Endothelial cell (in vitro differentiated cells): ENCODE results near the gene CRTC2. TPM values are rescaled to one million over a fixed set of nuclear protein-coding genes. Genes with fewer than 3 reads are reported as not detected.
"Not testable (repeated sequence)": the region's sequence is repeated elsewhere in the genome, so short reads cannot be mapped to it uniquely, and the experiment has no call there.

ENCODE experiments used
- DNase-seq: peaks from one replicate; pipeline ENCODE4 v3.0.0; 2021; ENCODE audit warnings: low spot score
- H3K27ac Mint-ChIP-seq: one replicate; pipeline ENCODE4 v1.8.0; 2021; ENCODE audit warnings: mixed read lengths, inconsistent platforms; ENCODE audit not compliant: unreplicated experiment
- H3K27me3 Mint-ChIP-seq: one replicate; pipeline ENCODE4 v1.8.0; 2021; ENCODE audit warnings: mild to moderate bottlenecking, moderate library complexity, mixed read lengths, inconsistent platforms; ENCODE audit not compliant: unreplicated experiment
- H3K36me3 Mint-ChIP-seq: one replicate; pipeline ENCODE4 v1.8.0; 2021; ENCODE audit warnings: mild to moderate bottlenecking, low read depth, mixed read lengths, inconsistent platforms; ENCODE audit not compliant: unreplicated experiment
- H3K4me1 Mint-ChIP-seq: one replicate; pipeline ENCODE4 v1.8.0; 2021; ENCODE audit warnings: mild to moderate bottlenecking, mixed read lengths, inconsistent platforms; ENCODE audit not compliant: unreplicated experiment
- H3K4me3 Mint-ChIP-seq: one replicate; pipeline ENCODE4 v1.8.0; 2021; ENCODE audit warnings: mild to moderate bottlenecking, mixed read lengths, inconsistent platforms; ENCODE audit not compliant: unreplicated experiment
- H3K9me3 Mint-ChIP-seq: one replicate; pipeline ENCODE4 v1.8.0; 2021; ENCODE audit warnings: mixed read lengths, inconsistent platforms; ENCODE audit not compliant: unreplicated experiment
- total RNA-seq: library from RNA; stranded (reverse); fragmentation: NEBNext Ultra II Directional; extraction: Animal tissue kit (Norgen Biotek cat#: 25700); gene quantifications from one replicate; pipeline ENCODE4 v1.2.1, GENCODE V29; 2021; ENCODE audit not compliant: unreplicated experiment
- TF ChIP-seq, protein P1 (sequence below): fragments of 200-600 bp; sonication (generic); IDR thresholded peaks from one replicate; pipeline ENCODE4 v1.5.0; 2021; ENCODE audit warnings: antibody characterized with exemption; ENCODE audit not compliant: unreplicated experiment

Gene CRTC2
- total RNA-seq, 1 donor from 2014 or later = 69.9 TPM

DNA sequence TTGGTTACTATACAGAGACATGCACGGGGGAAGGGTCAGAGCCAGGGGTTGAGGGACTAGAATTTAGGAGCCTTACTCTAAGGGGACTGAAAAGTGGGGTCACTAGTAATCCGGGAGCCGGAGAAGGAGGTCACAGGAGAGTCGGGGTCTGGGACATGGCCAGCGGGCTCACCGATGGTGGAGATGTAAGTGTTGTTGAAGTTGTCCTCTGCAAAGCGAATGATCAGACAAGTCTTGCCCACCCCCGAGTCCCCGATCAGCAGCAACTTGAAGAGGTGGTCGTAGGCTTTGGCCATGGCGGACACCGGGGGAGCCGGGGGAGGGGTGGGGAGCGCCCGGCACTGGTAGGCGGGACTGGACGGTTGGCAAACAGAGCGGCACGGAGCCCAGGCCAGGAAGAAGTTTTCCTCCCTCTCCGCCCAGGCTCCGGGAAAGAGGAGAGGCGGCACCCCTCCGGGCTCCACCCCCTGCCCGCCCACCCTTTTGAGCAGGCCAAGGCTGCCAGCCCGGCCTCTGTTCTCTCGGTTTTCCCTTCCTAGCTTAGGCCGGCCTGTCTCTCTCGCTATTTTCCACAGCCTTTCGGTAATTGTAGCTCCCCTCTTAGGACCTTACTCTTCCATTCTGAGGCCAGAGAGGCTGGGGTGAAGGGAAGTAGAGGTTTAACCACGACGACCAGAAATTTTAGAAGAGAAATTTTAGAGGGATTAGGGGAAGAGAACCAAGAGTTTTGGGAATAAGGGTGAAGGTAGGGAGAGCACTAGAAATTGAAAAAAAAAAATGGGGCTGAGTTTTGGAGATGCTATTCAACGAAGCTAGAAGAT is 27.7 kb upstream of the CRTC2 start, which contains the start of gene RAB13:
RAB13 (minus strand) TSS at position 399 of the 821 bp plus-strand sequence; CDS start at position 296, 103 bp downstream.
- DNase-seq = peak; percentile 81
- Mint-ChIP-seq H3K27ac (peak within 1 kb of the TSS; percentile 93), H3K4me3 (peak within 1 kb of the TSS; percentile 99)

DNA sequence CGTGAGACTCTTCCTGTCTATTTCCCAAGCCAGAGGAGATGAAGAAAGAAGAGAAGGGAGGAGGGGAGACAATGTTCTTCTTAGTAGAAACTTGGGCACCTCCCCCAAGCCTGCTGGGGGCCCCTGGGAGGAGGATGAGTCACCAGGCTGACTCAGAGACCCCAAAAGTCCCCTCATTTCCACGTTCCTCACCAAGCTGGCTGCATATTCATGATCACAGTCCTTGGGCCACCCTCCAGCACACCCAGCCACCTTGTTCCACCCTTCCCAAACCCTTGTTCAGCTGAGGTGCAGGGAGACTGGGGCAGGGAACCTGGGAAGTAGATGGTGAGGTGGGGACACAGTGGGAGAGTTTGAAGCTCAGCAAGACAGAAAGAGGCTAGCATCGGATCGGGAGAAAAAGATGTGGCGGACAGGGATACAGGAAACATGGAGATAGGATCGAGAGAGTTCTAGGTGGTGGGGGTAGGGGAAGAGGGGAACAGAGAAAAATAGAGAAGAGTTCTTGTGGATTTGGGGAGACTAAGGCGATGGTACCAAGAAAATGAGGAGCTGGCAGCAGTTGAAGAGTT is 27.0 kb upstream of the CRTC2 start:
- TF ChIP-seq, protein P1, sequence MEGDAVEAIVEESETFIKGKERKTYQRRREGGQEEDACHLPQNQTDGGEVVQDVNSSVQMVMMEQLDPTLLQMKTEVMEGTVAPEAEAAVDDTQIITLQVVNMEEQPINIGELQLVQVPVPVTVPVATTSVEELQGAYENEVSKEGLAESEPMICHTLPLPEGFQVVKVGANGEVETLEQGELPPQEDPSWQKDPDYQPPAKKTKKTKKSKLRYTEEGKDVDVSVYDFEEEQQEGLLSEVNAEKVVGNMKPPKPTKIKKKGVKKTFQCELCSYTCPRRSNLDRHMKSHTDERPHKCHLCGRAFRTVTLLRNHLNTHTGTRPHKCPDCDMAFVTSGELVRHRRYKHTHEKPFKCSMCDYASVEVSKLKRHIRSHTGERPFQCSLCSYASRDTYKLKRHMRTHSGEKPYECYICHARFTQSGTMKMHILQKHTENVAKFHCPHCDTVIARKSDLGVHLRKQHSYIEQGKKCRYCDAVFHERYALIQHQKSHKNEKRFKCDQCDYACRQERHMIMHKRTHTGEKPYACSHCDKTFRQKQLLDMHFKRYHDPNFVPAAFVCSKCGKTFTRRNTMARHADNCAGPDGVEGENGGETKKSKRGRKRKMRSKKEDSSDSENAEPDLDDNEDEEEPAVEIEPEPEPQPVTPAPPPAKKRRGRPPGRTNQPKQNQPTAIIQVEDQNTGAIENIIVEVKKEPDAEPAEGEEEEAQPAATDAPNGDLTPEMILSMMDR = no peak
- peak overlapping the region; percentile 99 for H3K4me3 Mint-ChIP-seq
- no peaks in the 10 kb centered on the region for H3K9me3 Mint-ChIP-seq
- peak overlapping the region; percentile 93 for H3K27ac Mint-ChIP-seq
- peaks cover 10% of the 10 kb centered on the region for H3K27me3 Mint-ChIP-seq
- H3K4me1 Mint-ChIP-seq = peaks cover 38% of the 10 kb centered on the region
- peaks cover 34% of the 10 kb centered on the region for H3K36me3 Mint-ChIP-seq
- no peak for DNase-seq

More for the DNA sequence above, 27.7 kb upstream of the CRTC2 start, which contains the start of gene RAB13:
- Mint-ChIP-seq H3K9me3 (no peaks in the 10 kb centered on the region), H3K36me3 (peaks cover 36% of the 10 kb centered on the region), H3K4me1 (peaks cover 39% of the 10 kb centered on the region), H3K27me3 (peaks cover 15% of the 10 kb centered on the region)
- TF ChIP-seq, protein P1 = no peak

DNA sequence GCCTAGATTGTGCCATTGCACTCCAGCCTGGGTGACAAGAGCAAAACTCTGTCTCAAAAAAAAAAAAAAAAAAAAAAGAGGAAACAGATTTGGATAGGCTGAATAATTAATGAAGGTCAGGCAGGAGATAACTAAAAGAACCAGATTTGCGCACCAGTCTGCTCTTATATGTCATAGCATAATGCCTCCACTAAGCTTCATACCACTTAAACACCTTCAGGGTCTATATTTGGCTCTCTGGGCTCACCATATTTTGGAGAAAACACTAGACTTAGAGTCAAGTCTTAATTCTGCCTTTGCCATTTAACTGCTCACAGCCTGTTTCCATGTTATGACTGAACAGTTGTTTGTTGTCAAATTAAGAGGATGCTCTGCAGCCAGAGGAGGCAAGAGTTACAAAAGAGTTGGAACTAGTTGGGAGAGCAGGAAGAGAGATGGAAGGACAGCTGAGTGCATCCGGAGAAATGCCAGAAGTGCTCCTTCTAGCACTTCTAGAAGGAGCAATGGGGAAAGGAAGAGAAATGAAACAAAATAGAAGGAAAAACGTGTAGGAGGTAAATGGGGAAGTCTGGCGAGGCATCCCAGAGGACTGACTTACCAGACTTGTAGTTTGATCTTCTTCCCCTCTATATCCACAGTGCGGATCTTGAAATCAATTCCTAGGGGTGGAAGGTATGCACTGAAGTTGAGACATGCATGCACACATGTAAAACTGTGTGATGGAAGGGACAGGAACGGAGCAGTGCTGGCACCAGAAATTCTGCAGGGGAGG is 25.9 kb upstream of the CRTC2 start:
- TF ChIP-seq, protein P1 = no peak
- H3K36me3 Mint-ChIP-seq = peaks cover 32% of the 10 kb centered on the region
- H3K4me3 Mint-ChIP-seq = peak overlapping the region; percentile 99
- peaks cover 6% of the 10 kb centered on the region for H3K27me3 Mint-ChIP-seq
- H3K4me1 Mint-ChIP-seq = peaks cover 38% of the 10 kb centered on the region
- no peaks in the 10 kb centered on the region for H3K9me3 Mint-ChIP-seq
- DNase-seq = no peak
- H3K27ac Mint-ChIP-seq = peak overlapping the region; percentile 87

DNA sequence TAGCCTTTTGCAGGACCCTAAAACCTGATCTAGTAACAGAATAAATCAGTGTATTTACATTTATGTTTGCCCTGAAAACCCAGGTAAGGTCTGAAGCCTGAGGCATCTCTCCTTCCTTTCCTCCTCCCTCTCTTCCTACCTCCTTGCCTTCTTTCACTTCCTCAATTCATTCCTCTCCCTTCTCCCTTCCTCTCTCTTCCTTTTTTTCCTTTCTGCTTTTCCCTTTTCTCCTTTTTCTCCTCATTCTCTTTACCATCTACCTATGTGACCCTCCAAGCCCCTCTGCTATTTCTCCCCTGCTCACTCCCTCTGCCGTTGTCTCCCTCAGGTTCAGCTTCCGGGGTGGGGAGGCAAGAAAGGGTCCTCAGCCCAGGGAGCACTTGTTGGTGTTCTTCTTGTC is 23.3 kb upstream of the CRTC2 start:
- H3K9me3 Mint-ChIP-seq = not testable (repeated sequence)
- peaks cover 38% of the 10 kb centered on the region for H3K36me3 Mint-ChIP-seq

DNA sequence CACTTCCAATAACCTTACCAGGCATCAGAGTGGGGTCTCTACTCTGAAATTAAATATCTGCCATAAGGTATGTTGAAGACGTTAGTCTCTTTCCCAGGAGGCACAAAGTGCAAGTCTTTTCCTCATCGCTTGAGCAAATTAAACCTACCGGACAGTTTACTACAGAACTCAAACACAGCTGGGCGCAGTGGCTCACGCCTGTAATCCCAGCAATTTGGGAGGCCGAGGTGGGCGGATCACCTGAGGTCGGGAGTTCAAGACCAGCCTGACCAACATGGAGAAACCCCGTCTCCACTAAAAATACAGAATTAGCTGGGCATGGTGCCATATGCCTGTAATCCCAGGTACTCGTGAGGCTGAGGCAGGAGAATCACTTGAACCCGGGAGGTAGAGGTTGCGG is 20.7 kb upstream of the CRTC2 start:
- not testable (repeated sequence) for DNase-seq, H3K27me3 Mint-ChIP-seq, H3K9me3 Mint-ChIP-seq
- H3K4me1 Mint-ChIP-seq = peaks cover 58% of the 10 kb centered on the region
- peak overlapping the region; percentile 52 for H3K4me3 Mint-ChIP-seq
- H3K27ac Mint-ChIP-seq = peak overlapping the region; percentile 71
- peaks cover 48% of the 10 kb centered on the region for H3K36me3 Mint-ChIP-seq

More for the DNA sequence above, 23.3 kb upstream of the CRTC2 start:
- Mint-ChIP-seq H3K4me1 (peaks cover 48% of the 10 kb centered on the region), H3K4me3 (peak overlapping the region; percentile 85), H3K27ac (peak overlapping the region; percentile 94)
- not testable (repeated sequence) for DNase-seq, H3K27me3 Mint-ChIP-seq
